NB4 (cell line): ENCODE results near the gene CPNE6.

ENCODE experiments used
- POLR2A ChIP-seq: IDR thresholded peaks from 2 replicates; pipeline ENCODE4 v1.6.1; 2011; ENCODE audit warnings: mild to moderate bottlenecking; ENCODE audit not compliant: insufficient read length; ENCODE audit errors: extremely low read depth
- TF ChIP-seq, protein P1 (sequence below): IDR thresholded peaks from one replicate; pipeline ENCODE4 v1.5.1; 2012; ENCODE audit warnings: low read depth, low read length

DNA sequence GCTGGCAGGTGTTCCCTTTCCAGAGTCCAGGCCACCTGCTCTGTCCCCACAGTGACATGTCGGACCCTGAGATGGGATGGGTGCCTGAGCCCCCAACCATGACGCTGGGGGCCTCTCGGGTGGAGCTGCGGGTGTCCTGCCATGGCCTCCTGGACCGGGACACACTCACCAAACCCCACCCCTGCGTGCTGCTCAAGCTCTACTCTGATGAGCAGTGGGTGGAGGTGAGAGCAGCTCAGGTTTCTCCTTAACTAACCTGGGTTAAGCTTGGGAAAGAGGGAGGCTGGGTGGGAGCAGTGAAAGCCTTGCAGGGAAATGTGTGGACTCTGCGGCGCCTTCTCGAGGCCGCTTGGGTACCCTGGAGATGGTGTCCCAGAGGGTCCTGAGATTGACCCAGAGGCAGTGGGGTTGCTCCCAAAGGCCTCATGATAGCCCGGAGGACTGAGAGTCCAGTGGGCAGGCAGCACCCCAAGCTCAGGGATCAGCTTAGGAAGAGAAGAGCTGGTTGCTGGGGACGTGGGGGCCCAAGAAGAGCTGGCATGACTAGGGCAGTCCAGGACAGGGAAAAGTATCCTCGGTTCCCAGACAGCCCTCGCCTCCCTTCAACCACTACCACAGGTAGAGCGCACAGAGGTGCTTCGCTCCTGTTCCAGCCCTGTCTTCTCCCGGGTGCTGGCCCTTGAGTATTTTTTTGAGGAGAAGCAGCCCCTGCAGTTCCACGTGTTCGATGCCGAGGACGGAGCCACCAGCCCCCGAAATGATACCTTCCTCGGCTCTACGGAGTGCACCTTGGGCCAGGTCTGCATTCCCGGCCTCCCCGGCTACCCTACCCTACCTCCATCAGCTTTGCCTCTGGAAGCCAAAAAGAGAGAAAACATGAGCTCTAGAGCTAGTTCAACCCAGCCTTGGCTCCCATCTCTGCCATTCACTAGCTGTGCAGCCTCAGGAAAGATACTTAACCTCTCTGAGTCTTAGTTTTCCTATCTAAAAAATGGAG is 1.8 kb downstream of the CPNE6 start:
- TF ChIP-seq, protein P1, sequence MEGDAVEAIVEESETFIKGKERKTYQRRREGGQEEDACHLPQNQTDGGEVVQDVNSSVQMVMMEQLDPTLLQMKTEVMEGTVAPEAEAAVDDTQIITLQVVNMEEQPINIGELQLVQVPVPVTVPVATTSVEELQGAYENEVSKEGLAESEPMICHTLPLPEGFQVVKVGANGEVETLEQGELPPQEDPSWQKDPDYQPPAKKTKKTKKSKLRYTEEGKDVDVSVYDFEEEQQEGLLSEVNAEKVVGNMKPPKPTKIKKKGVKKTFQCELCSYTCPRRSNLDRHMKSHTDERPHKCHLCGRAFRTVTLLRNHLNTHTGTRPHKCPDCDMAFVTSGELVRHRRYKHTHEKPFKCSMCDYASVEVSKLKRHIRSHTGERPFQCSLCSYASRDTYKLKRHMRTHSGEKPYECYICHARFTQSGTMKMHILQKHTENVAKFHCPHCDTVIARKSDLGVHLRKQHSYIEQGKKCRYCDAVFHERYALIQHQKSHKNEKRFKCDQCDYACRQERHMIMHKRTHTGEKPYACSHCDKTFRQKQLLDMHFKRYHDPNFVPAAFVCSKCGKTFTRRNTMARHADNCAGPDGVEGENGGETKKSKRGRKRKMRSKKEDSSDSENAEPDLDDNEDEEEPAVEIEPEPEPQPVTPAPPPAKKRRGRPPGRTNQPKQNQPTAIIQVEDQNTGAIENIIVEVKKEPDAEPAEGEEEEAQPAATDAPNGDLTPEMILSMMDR = no peak
- TF ChIP-seq POLR2A = no peak
